ENCODE measurements around the gene TRIM47.
"Not testable (repeated sequence)": the region's sequence is repeated elsewhere in the genome, so short reads cannot be mapped to it uniquely, and the experiment has no call there.

The TRIM47 gene

DNA sequence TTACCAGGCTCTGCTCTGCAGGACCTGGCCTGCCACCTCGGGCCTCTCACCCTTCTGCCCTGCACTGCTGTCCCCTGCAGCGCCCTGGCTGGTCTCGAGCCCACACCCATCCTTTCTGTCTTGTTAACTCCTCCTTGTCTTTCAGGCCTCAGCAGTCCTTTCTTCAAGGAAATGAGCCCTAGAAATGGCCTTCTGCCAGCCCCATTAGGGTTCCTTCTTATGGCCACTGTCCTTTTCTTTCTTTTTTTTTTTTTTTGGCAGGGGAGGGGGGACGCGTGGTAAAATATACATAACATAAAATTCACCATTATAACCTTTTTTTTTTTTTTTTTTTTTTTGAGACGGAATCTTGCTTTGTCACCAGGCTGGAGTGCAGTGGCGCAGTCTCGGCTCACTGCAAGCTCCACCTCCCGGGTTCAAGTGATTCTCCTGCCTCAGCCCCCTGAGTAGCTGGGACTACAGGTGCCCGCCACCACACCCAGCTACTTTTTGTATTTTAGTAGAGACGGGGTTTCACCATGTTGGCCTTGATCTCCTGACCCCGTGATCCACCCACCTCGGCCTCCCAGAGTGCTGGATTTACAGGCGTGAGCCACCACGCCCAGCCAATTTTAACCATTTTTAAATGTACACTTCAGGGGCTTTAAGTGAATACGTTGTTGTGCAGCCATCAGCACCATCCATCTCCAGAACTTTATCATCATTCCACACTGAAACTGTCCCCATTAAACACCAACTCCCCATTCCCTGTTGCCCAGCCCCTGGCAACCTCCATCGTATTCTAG, 12.8 kb downstream of the TRIM47 start:
- ATAC-seq, result not testable (repeated sequence)

DNA sequence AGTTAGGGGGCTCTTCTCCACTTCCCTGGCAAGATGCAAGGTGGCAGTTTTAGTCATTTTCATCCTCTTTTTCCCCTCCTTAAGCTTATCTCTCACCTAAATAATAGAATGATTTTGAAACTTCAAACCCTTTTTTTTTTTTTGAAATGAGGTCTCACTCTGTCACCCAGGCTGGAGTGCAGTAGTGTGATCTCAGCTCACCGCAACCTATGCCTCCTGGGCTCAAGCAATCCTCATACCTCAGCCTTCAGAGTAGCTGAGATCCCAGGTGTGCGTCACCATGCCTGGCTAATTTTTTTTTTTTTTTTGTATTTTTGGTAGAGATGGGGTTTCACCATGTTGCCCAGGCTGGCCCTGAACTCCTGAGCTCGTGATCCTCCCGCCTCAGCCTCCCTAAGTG, 13.5 kb downstream of the TRIM47 start:
- ATAC-seq, result not testable (repeated sequence)

DNA sequence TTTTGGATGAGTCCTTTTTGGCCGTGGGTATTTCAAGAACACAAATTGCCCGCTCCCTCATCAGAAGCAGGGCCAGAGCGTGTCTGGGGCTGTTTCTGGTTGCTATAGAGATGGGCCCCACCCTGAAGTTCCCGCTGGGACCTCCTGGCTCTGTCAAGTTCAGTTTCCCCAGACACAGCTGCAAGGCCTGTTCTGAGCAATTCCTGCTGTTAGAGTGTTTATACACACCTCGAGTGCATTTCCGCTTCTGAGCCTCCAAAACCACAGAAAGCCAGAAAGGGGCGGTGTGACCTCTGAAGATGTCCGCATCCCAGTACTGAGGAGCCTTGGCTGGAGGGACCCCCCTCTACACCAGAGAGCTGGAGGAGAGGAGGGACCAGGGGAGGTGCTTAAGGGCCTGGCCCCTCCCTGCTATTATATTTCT, 13.9 kb downstream of the TRIM47 start:
- peak; percentile 32 to 51 for ATAC-seq

DNA sequence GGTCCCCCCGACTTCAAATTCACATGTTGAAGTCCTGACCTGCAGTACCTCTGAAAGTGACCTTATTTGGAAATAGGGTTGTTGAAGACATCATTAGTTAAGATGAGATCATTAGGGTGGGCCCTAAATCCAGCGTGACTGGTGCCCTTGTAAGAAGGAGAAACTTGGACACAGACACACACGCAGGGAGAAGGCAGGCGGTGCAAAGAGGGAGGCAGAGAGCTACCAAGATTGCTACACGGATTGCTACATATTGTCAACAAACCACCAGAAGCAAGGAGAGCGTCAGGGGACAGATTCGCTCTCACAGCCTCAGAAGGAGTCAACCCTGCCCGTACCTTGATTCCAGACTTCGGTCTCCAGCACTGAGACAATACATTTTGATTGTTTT, 16.5 kb downstream of the TRIM47 start:
- ATAC-seq, result no peak

DNA sequence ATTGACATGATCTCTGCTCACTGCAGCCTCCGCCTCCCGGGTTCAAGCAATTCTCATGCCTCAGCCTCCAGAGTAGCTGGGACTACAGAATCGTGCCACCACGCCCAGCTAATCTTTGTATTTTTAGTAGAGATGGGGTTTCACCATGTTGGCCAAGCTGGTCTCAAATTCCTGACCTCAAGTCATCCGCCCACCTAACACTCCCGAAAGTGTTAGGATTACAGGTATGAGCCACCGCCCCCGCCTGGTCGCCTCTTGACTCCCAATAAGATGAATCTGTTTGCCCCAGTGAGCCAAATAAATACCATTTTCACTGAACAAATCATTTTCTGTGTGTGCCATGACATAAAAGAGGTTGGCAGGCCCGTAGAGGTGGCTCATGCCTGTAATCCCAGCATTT, 19.0 kb downstream of the TRIM47 start:
- ATAC-seq, result not testable (repeated sequence)

DNA sequence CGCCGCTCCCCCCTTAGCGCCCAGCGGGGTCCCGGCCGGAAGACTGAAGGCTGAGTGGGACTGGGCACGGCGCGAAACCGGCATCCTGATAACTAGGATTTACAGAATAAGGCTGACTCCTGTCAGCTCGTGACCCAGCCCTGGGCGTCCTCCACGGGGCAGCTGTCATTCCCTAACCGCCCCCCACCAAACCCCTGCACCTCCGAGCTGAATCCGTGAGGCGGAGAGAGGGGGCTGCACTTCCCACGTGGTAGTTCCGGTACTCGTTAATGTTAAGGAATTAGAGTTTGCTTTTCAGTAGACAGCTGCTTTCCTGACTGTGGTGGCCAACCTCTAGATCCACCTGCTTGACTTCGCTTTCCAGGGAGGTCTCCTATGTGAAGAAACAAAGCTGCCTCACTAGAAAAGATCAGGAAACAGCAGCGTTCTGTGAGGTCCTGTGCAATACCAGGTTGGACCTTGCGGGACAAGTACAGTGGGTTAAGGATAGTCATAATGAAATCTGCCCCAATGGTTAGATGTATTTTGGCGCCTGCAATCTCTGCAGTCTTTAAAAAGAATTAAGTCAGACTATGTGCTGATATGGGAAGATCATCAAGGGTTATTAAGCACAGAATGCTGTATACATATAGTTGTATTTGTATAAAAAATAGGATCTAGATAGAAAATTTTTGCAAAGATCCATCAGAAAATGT, 22.2 kb downstream of the TRIM47 start:
- ATAC-seq, result peak in 1 of 2 donors; percentile 14

DNA sequence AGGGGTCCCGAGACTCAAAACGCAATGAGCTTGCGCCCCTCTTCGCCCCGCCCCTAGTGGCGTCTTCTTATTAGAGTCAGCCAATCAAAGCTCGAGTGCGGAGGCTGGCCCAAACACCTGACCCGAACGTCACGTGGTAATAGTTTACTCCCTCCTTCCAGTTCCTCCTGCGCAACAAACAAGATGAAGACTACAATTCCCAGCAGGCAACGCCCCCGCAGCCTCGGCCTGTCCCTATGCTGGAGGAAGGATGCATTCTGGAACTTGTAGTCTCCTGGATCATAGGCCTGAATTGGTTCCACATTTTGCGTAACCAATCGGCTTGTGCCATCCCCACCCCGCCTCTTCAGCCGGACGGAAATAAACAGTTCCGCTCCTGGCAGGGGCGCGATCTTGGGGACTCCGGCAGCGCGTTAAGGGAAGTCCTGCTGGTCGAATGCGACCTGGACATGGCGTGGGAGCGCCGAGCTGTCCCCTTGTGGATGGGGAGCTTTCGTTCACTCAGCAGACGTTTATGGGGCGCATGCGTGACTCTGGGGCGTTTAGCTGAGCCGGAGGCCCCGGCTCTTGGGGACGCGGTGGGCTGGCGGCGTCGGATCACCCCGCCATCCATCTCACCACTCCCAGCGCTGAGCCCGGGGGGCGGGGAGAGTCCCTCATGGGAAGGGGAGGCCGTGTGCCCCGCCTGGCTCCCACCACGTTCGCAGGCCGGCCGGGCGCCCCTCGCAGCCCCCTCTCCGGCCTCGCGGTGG, 22.9 kb downstream of the TRIM47 start, which contains the start of gene WBP2:
Gene WBP2, minus strand, starts transcription at position 26 of the 752 bp plus-strand sequence. CDS start 38 bp downstream, outside the sequence.
- ATAC-seq, result peak; percentile 90 to 93

DNA sequence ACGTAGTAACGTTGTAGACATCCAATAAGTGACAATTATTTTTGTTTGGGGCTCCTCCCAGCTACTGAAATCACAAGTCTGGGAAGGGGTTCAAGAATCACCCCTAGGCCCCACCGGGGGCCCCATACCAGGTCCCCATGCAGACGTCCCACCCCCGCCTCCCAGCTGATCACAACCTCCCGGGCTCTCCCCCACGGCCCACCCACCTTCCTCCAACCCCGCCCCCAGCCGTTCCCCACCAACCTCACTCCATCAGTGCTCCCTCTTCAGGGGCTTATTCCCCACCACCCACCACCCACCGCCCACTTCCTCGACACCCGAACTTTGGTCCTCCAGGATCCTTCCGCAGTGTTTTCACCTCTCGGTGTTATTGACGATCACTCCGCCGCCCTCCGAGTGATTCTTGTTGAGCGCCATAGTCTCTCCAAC, 23.5 kb downstream of the TRIM47 start:
- no peak for ATAC-seq

DNA sequence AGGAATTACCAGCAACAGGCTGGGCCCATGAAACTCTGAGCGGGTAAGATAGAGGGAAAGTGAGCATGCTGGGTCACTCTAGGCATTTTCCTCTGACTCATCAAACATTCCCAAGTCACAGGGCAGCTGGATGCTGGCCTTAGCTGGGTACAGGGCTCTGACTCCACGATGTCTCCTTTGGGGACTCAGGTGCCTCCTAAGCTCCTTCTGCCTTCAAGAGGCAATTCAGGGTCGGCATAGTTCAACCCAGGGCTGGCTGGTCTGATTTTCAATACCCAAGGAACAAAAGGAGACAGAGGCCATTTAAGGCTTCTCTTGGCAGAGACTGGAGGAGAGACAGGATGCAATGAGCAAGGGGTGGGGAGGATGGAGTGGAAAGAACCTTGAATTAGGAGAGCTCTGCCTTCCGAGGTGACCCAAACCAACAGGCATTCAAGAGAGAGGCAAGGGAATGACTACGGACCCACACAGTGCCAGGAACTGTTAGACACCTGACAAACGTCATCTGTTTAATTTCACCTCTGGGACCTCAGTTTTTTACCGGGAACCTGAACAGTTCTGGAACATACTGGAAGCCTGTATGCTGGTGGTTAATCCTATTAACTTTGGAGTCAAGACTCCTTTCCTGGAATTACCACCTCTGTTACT, 24.2 kb downstream of the TRIM47 start:
- ATAC-seq, result no peak

DNA sequence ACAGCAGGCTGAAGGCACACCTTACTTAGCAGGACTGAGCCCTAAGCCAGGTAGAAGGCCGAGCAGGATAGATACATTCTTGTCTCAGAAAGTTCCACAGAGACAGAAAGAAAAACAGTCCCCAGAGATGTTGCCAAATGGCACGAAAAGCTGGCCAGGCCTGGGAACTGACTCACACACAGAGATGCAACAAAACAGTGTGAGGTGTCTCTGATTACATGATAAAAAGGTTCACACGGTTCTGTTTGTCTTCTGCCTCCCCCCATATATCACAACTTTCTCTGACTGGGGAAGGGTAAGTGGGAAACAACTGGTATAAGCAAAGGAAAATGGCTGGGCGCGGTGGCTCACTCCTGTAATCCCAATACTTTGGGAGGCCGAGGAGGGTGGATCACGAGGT, 24.9 kb downstream of the TRIM47 start:
- no peak for ATAC-seq

DNA sequence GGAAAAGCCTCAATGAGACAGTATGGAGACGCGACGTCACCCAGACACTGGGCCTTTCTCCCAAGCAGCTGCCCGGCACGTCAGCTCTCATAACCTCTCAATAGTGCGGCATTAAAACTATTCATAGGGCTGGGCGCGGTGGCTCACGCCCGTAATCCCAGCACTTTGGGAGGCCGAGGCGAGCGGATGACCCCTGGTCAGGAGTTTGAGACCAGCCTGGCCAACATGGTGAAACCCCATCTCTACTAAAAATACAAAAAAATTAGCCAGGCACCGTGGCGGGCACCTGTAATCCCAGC, 26.7 kb downstream of the TRIM47 start:
- not testable (repeated sequence) for ATAC-seq

DNA sequence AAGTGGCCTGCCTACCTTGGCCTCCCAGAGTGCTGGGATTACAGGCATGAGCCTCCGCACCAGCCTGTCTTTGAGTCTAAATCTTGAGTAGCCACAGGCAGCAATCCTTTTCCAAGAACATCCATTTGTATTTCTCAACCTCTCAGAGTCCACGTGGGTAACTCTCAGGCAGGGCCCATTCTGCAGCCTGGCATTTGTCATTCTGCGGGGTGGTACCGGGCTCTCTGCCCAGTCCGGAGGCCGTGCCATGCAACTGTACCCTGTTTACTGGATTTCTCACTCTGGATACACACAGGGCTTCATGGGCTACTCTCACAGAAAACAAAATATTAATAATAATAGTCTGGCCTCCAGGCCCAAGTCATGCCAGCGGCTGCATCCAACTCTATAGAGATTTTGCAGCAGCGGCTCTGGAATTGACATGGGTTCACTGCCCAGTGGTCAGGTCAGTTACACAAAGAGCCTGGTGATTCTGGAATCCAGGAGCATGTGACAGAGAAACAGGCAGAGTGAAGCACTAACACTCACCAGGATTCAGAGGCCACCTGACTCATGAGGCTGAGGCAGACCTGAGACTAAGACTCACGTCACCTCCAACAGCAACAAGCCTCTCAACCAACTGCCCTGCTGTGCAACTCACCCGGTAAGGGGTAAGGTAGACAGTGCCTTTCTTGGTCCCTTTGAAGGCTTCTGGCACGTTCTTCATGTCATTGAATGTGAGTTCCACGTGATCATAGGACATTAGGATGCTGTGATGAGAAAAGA, 27.3 kb downstream of the TRIM47 start:
- no peak for ATAC-seq

DNA sequence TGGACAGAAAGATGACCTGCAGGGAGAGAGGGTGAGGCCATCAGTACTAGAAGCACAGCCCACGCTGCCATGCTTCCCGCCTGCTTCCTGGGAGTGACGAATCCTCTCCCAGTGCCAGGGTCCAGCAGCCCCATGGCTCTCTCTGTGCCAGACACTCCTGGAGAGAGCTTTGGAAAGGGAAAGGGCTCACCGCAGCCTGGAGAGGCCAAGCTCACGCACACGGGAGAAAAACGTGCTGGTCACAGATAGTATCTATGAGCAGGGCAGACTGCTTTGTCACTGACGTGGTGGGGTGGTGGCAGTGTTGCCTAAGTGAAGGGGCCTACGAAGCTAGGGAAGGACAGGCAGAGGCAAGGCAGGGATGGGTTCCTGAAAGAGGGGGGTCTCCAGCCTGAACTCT, 28.7 kb downstream of the TRIM47 start:
- no peak for ATAC-seq

DNA sequence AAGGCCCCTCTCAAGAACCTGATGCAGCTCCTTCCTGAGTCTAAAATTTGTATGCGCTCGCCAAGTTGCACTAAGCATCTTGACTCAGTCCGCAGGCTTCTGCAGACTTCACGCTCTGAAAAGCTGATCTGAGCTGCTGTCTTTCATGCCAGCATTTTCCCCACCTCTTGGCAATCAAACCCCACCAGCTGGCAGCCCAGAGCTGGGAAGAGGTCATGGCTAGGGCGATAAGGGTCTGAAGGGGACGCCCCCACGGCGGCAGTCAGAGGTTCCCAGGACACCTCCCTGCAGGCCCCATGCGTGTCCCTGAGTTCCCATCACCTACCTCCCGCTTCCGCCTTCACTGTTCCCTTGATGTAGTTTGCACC, 29.1 kb downstream of the TRIM47 start:
- ATAC-seq, result no peak

DNA sequence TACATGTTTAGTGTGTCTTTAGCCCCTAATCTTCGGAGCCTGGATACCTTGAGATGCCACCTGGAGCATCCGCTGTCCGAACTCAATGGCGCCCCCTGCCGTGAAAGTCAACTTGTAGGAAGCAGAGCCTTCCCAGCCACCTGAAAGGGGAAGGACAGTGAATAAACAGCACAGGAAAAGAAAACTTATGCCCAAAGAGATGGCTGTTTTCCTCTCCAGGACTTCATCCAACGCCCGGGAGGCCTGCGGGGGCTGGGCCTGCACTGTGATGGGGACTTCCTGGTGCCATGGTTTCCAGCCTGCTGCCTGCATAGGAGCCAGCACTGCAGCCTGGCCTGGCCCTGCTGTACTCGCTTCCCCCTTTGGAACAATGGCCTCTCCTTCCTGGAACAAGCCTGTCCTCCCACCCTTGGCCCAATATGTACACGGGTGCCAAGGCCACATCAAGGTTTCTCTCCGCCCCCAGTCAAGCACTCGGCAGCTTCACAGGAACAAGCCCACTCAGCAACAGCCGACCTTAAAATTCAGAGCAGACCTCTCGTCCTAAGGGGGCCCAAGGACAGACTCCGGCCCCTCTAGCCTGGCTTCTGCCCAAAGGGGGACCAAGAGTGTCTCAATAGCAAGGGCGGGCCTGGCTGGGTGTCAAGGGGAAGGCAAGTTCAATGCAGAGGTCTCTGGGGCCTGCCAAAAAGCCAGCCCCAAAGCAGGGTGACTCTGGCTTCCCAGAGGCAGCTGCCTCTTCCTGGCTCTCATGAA, 29.7 kb downstream of the TRIM47 start:
- ATAC-seq, result peak in 1 of 2 donors; percentile 21

DNA sequence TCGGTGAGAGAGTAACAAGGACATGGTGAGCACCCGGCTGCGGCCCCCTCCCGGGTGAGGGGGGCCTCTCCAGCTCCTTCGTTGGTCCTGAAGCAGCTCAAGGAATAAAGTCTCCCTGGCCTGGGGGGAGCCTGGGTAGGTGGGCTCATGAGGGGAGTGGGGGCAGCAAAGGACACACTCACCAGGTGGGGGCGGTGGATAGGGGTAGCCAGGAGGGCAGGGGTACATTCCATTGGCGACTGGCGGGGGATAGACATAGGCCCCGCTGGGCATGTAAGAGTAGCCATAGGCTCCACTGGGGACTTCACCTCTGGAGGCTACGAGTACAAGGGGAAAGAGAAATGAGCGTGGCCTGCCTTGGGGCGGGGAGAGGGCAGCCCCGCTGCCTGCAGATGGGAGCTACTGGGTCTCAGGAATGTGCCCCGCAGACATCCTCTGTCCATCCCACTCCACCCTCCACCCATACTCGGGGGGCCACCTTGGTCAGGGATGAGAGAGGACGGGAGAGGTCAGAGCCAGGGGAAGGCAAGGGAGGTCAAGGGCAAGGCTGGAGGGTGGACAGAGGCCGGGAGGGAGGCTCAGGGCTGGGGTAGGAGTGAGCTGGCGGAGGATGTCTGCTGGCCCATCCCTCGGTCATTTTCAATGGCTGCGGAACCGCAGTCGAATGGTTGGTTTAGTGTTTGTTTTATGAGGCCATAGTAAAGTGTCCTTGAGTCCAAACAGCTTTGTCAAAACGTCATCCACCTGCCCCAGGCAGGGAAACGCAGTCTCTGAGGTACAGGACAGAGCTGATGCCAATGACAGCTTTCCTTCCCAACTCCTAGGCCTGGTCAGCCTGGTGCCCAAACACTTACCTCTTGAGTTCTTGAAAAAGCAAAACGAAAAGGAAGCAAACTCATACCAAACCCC, 30.5 kb downstream of the TRIM47 start:
- ATAC-seq, result no peak

DNA sequence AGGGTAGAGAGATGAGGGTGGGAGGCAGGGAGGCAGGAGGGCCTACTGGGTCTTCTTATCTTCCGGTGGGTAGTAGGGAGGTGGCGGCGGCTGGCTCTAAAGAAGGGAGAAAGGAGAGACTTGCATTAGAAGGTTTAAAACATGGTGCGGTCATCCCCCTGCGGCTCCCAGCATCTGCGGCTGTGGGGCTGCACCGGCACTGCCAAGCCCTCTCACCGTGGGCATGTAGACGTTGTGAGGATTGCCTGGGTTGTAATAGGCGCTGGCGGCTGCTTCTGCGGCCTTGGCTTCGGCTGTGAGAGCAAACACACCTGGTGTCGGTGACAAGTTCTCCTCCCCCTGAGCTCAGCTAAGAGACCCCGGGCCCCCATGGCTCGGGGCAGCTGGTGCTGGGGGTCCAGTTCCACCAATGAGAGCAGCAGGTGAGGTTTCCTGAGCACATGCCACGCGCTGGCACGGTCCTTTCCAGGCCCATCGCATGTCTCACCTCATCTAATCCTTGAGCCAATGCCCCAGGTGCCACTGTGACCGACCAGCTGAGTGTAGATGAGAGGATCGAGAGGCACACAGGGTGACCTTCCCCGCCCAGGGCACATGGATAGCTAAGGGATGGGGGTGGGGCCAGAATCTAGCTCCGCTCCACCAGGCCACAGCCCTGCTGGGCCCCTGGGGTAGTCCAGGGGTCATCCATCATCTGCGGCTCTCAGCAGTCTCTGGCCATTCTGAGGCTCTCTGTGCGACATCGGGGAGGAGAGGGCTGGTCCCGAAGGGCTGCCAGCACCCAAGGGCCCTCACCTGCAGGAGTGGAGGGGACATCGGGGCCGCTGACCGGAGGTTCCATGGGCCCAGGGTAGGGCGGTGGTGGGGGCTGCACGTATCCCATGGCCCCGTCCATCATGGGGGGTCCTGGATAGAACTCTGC, 31.4 kb downstream of the TRIM47 start:
- no peak for ATAC-seq

DNA sequence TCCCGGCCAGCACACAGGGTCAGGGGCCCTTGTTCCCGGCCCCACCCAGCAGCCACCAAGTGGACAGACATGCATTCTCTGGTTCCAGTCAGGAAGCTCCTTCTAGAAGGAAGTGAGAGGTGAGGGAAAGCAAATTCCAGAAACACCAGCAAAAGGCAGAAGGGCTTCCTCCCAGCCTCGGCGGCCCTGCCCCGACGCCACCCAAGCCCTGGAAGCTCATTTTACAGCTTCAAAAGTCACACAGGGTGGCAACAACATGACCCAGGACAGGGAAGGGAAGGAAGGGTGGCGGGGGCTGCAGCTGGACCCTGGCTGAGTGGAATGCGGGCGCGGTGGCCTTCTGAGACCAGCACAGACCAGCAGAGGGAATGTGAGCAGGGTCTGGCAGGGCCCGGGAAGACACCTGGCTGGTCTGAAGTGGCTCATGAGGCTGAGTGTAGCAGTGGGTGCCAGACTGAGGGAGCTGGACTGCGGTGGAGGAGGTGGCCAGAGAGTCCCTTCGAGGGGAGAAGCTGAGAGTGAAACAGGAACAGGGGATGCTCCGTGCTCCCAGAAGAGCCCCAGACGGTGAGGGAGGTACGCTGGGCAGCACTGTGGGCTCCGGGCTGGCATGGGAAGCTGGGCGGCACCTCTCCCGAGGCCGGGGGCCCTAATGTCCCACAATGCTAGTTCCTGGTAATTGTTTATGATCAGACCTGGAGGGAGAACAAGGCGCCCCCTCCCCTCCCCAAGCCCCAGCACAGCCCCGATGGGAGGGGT, 32.3 kb downstream of the TRIM47 start:
- no peak for ATAC-seq
